AG04450 (cell line): Measurements from ENCODE around the gene GPR55. TPM values are rescaled to one million over a fixed set of nuclear protein-coding genes. Genes with fewer than 3 reads are reported as not detected.
A peak's percentile ranks its signal among the peaks of the same experiment; 100 is the strongest.

Experiments
- CTCF ChIA-PET: fragments of 300-600, 350-600 bp; formaldehyde crosslinking; extraction: SDS; loops from one replicate; lab custom pipeline; 2022; ENCODE audit warnings: antibody characterized with exemption, inconsistent platforms; lab: Charles Lee
- POLR2A ChIA-PET: fragments of 350-600 bp; formaldehyde crosslinking; extraction: SDS; loops from one replicate; lab custom pipeline; 2021; ENCODE audit warnings: antibody characterized with exemption, inconsistent platforms; lab: Yijun Ruan, JAX
- DNase-seq: peaks from one replicate; pipeline ENCODE4 v3.0.0-alpha.2; 2011; ENCODE audit warnings: low read depth, low spot score
- H3K27ac ChIP-seq: one replicate; pipeline ENCODE4 v1.5.1; 2012; ENCODE audit warnings: low read depth, low read length, control low read depth
- H3K27me3 ChIP-seq: one replicate; pipeline ENCODE4 v1.6.0; 2012; ENCODE audit warnings: low read length; ENCODE audit not compliant: control insufficient read depth, insufficient read depth
- H3K4me3 ChIP-seq: 2 replicates; pipeline ENCODE4 v1.5.1; 2011; ENCODE audit warnings: mild to moderate bottlenecking, low read depth, low read length, control low read depth
- H3K9me3 ChIP-seq: 2 replicates; pipeline ENCODE4 v1.5.1; 2012; ENCODE audit warnings: low read length; ENCODE audit not compliant: control insufficient read depth, insufficient read depth
- CTCF ChIP-seq: IDR thresholded peaks from 2 replicates; pipeline ENCODE4 v1.5.1; 2011; ENCODE audit warnings: low read depth, low read length, control low read depth, inconsistent platforms
- polyA plus RNA-seq: library from polyadenylated mRNA; depleted of rRNA; stranded (reverse); fragments of >200 nt; gene quantifications from 2 replicates; pipeline ENCODE4 v1.2.3, GENCODE V29; 2011

Gene GPR55
- polyA plus RNA-seq, 1 experiment, result not detected

DNA sequence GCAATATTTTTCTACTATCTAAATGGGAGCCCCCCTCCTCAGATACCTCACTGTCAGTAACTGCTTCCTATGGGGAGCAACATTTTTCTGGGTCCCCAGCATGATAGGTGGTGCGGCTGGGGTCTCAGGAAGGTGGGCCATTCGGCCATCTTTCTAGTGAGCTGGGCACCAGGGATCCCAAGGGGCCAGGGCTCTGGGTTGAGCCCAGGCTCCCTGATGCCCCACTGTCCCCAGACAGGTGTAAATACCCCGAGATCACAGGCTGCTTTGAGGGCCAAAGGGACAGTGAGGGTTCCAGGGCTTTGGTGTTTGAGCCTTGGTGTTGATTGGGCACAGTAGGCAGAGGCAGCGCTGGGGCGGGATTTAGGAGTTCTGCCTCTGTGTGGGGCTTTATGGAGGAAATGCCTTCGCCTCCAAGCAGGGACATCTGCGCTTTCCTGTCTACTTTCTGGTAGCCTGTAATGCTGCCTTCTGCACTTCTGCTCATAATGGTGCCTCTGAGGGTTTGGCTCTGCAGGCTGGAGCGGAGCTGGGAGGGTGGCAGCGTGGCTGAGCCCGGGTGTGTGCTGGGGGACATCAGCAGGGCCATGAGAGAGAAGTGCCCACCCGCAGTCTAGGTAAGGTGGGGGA lies 55.0 kb downstream of the GPR55 start:
- POLR2A ChIA-PET, result no interaction called here
- no peak for TF ChIP-seq CTCF
- Histone ChIP-seq H3K27ac (no peak overlapping the region), H3K9me3 (no peaks in the 10 kb centered on the region), H3K27me3 (no peaks in the 10 kb centered on the region), H3K4me3 (no peak overlapping the region)
- DNase-seq, result no peak
- CTCF ChIA-PET, result interaction anchor here (1.7 to 2.5 kb wide), 2 partner anchors 22 to 46 kb away, joined by 5 to 11 read pairs; no protein-coding TSS in a partner anchor

DNA sequence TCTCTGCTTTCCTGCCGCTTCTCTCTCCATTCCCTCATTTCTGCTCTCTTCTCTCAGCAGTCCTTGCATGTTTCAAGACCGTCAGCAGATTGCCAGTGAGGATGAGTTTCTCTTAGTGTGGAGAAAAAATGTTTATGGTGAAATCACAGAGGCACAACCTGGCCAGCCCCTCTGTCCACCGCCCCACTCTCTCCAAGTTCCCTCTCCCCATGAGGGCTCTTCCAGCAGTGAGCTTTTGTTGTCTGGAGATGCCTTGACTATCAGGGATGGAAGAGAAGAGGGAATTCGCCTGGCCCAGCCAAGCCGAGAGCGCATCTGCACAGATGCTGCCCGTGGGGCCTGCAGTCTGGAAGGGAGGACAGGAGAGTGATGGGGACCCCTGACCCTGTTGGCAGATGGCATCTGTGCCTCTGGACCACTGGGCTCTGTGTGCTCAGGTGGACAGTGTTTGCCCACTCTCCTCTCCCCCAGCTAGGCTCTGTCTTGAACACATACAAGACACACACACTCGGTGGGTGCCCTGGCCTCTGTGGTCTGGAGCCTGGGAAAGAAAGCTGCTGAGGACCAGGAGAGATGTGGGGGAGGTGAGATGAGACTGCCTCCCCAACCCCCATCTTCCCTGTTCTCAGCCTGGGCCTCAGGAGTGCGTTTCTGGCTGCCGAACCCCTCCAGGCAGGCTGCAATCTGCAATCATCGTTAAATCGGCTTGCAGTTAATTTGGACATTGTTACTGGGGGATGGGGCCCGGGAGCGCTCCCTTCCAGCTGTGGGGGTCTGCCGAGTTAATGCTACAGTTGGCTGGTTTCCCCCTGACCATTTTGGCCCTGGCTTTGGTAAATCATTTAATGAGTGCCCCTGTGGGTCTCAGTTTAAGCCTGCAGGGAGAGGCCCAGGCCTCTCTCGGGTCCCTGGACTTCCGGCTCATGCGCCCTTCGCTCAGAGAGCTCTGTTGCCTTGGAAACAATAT lies 55.8 kb downstream of the GPR55 start:
- H3K27ac ChIP-seq, result peak overlapping the region; percentile 21
- H3K27me3 ChIP-seq, result no peaks in the 10 kb centered on the region
- H3K9me3 ChIP-seq, result no peaks in the 10 kb centered on the region
- ChIA-PET CTCF (interaction anchor here (1.0 to 2.5 kb wide), 3 partner anchors 18 to 45 kb away, joined by 3 to 11 read pairs (median 5); no protein-coding TSS in a partner anchor), POLR2A (no interaction called here)
- no peak for TF ChIP-seq CTCF
- no peak for DNase-seq
- no peak overlapping the region for H3K4me3 ChIP-seq

DNA sequence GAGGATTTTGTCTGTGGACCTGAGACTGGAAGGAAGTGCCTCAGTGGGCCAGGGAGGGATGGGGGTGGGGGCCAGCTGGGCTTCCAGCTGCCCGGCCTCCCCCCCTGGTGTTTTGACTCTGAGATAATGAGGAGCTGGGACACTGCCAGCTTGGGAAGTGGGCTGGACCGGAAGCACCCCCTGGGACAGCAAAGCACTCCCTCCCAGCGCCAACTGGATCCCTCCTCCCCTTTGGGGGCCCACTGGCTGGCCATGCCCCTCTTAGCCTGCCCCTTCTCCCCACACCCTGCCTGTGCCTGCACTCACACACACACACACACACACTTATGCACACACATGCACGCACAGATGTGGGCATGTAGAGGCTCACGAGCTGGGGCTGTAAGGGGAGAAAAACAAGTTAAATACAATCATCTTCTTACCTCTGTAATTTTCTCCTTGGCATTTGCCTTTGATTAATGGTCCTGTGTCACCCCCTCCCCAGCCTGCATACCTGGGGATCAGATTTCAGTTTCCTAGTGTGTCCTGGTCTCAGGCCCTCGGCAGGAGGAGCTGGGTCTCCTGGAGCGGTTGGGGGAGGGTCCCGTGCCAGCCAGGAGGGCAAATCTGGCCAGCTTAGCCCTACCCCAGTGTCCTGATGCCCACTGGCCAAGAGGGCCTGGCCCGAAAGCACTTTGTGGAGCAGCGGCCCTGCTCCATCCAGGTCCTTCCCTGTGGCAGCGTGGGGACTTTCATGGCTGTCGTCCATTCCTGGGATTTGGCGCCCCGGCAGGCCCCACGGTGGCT lies 56.7 kb downstream of the GPR55 start:
- no peak for DNase-seq
- H3K27me3 ChIP-seq, result peaks cover 3% of the 10 kb centered on the region
- ChIA-PET POLR2A (no interaction called here), CTCF (interaction anchor here (1.0 to 2.5 kb wide), 6 partner anchors 15 to 119 kb away, joined by 3 to 11 read pairs (median 5); no protein-coding TSS in a partner anchor)
- no peak for TF ChIP-seq CTCF
- no peak overlapping the region for H3K4me3 ChIP-seq
- peaks cover 3% of the 10 kb centered on the region; the same call in 1 of the 2 replicates for H3K9me3 ChIP-seq
- H3K27ac ChIP-seq, result peak overlapping the region; percentile 21

GRCh38 chr2:230866756-230867523 lies 58.1 kb downstream of the GPR55 start:
- H3K27ac ChIP-seq, result no peak overlapping the region
- CTCF ChIA-PET, result interaction anchor here (1.0 to 2.0 kb wide), 9 partner anchors 8 to 188 kb away, joined by 4 to 11 read pairs (median 5); no protein-coding TSS in a partner anchor

More at GRCh38 chr2:230866756-230867523, 58.1 kb downstream of the GPR55 start:
- peaks cover 16% of the 10 kb centered on the region for H3K27me3 ChIP-seq
- no peak overlapping the region for H3K4me3 ChIP-seq
- peaks cover 3% of the 10 kb centered on the region; the same call in 1 of the 2 replicates for H3K9me3 ChIP-seq
- no peak for DNase-seq
- POLR2A ChIA-PET, result no interaction called here
- TF ChIP-seq CTCF, result no peak
